Left cardiac atrium (tissue), 4 donors: ENCODE results near the gene MYO1F. TPM values are rescaled to one million over a fixed set of nuclear protein-coding genes. Genes with fewer than 3 reads are reported as not detected.
"Not testable (repeated sequence)": the region's sequence is repeated elsewhere in the genome, so short reads cannot be mapped to it uniquely, and the experiment has no call there.

Source experiments
- ATAC-seq, 2 donors: fragments of 200-7000 bp; cut with Tn5 transposase; one replicate each; pipeline ENCODE4 v1.9.1; 2020; ENCODE audit warnings: mild to moderate bottlenecking in 2 of 2, moderate library complexity in 2 of 2
- DNase-seq: peaks from one replicate; pipeline ENCODE4 v3.0.0-alpha.2; 2020
- intact Hi-C, 2 donors: fragments of 100-400 bp; cut with DNase I; formaldehyde crosslinking; loops; one replicate each; pipeline versions ENCODE4 v1.14.1 to v1.15.1; 2022 to 2023
- total RNA-seq, 2 donors: library from RNA; stranded (reverse); fragmentation: NEBNext Ultra II Directional; extraction: Animal tissue kit (Norgen Biotek cat#: 25700); gene quantifications; one replicate each; pipeline ENCODE4 v1.2.1, GENCODE V29; 2021
- donor health status: DM: no; HTN: yes; CAD: no.
- donor health status: DM: no; HTN: yes; CAD: no; lungs with severe emphysema.
- donor health status: DM: yes; HTN: yes; CAD: no.
- donor health status: Dilated cardiomyopathy.

MYO1F gene
- total RNA-seq, 2 donors from 2014 or later: 13.2 to 19.5 TPM

- ATAC-seq (no peak), DNase-seq (no peak)
- intact Hi-C loops: no loop called here
Observed at GRCh38 chr19:8573316-8573715, 3.9 kb downstream of the MYO1F start.

GRCh38 chr19:8571006-8571411 lies 6.2 kb downstream of the MYO1F start:
- ATAC-seq (peak; percentile 40 to 45), DNase-seq (peak; percentile 51)
- intact Hi-C loops: no loop called here

GRCh38 chr19:8569066-8569771 lies 8.0 kb downstream of the MYO1F start:
- DNase-seq (peak; percentile 36), ATAC-seq (peak; percentile 69 to 78)
- intact Hi-C loops: no loop called here

- intact Hi-C loops: no loop called here
- peak; percentile 36 to 75 for ATAC-seq
Observed at GRCh38 chr19:8567522-8568172, 9.6 kb downstream of the MYO1F start.

GRCh38 chr19:8566855-8567254 lies 10.4 kb downstream of the MYO1F start:
- no peak for ATAC-seq

More at GRCh38 chr19:8567522-8568172, 9.6 kb downstream of the MYO1F start:
- DNase-seq: peak; percentile 47

DNA sequence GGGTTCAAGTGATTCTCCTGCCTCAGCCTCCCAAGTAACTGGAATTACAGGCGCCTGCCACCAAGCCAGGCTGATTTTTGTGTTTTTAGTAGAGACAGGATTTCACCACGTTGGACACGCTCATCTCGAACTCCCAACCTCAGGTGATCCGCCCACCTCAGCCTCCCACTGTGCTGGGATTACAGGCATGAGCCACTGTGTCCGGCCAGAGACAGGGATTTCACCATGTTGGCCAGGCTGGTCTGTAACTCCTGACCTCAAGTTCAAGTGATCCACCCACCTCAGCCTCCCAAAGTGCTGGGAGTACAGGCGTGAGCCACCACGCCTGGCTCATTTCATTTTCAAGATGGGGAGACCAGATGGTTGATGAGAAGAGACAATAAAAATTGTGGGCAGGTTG lies 12.4 kb downstream of the MYO1F start:
- intact Hi-C loops, ATAC-seq: not testable (repeated sequence)

More at GRCh38 chr19:8566855-8567254, 10.4 kb downstream of the MYO1F start:
- intact Hi-C loops: no loop called here
- no peak for DNase-seq

GRCh38 chr19:8561075-8561764 lies 16.0 kb downstream of the MYO1F start:
- intact Hi-C loops: no loop called here
- ATAC-seq (no peak), DNase-seq (no peak)

More for the DNA sequence above, 12.4 kb downstream of the MYO1F start:
- not testable (repeated sequence) for DNase-seq

DNA sequence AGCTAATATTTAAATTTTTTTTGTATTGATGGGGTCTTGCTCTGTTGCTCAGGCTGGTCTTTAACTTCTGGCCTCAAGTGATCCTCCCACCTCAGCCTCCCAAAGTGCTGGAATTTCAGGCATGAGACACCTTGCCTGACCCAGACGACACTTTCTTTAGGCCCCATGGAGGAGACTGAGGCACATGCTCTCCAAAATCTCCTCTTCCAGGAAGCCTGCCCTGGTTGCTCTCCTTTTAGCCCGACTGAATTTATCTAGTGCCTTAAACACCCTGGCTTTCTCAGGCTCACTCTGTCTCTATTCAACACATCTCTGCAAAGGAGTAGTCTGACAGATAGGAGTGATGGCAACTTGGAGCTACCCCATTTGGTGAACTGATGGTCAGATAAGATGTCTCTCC lies 18.9 kb downstream of the MYO1F start:
- ATAC-seq: no peak
- DNase-seq: no peak
- intact Hi-C loops: no loop called here

GRCh38 chr19:8557642-8558238 lies 19.5 kb downstream of the MYO1F start:
- DNase-seq (no peak), ATAC-seq (peak in 1 of 2 donors; percentile 65)
- intact Hi-C loops: no loop called here

GRCh38 chr19:8553729-8554128 lies 23.5 kb downstream of the MYO1F start:
- intact Hi-C loops, ATAC-seq, DNase-seq: not testable (repeated sequence)

DNA sequence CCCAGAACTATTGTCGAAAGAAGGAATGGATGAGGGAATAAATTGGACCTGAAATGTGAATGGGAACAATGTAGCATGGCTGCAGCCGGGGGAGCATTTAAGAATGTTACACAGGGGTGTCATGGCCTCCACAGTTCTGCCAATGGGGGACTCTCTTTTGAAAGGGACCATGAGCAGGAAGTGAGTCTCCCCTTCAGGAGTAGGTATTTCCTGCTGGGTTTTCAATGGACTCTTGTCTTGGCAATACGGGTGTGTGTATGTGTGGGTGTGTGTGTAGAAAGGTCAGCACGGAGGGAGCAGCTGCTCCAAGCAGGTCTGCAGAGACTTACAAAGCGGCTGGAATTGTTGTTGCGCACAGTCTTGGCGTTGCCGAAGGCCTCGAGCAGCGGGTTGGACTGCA lies 24.4 kb downstream of the MYO1F start:
- DNase-seq (no peak), ATAC-seq (no peak)
- intact Hi-C loops: no loop called here

GRCh38 chr19:8550070-8550469 lies 27.2 kb downstream of the MYO1F start:
- DNase-seq: no peak
- intact Hi-C loops: no loop called here
- no peak for ATAC-seq

- intact Hi-C loops: no loop called here
- ATAC-seq (no peak), DNase-seq (no peak)
Observed at GRCh38 chr19:8545743-8546142, 31.5 kb downstream of the MYO1F start.

GRCh38 chr19:8544168-8544567 lies 33.1 kb downstream of the MYO1F start:
- DNase-seq (no peak), ATAC-seq (no peak)
- intact Hi-C loops: no loop called here

DNA sequence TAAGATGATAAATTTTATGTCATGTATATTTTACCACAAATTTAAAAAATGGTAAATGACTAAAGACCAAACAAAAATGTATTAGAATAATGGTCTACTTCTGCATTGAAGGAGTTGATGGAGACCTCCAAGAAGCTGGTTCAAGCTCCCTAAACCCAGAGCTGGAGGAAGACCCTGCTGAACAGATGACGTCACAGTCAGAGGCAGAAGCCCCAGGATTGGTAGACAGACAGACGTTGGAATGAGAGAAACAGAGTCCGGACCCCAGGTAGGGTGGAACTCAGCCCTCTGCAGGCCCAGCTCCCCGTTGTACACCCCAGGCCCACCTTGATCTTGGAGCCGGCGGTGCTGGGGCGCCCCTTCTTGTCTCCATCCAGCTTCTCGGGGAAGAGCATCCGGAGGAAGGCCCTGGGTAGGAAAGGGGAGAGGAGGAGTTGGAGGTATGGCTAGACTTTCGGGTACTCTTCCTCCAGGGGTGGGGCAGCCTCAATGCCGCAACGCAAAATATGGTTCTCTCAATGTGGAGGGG lies 37.6 kb downstream of the MYO1F start:
- ATAC-seq: no peak
- DNase-seq: no peak
- intact Hi-C loops: no loop called here

DNA sequence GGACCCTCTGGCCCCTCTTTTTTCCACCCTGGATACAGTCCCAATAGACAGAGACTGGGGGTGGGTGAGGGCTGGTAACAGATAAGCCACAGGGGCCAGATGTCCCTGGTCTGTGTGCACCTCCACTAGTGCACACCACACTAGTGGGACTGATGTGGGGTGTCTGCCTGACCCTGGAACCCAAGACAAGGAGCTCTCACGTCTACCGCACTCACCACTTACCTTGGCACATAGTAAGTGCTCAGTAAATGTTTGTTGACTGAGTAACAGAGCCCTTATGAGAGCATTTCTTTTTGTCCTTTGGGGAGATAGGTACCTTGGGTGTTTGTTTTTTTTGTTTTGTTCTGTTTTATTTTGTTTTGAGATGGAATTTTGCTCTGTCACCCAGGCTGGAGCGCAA lies 40.1 kb downstream of the MYO1F start:
- intact Hi-C loops: no loop called here
- ATAC-seq (no peak), DNase-seq (no peak)

- no peak for DNase-seq
- no peak for ATAC-seq
- intact Hi-C loops: no loop called here
Observed at GRCh38 chr19:8536282-8536681, 41.0 kb downstream of the MYO1F start.

DNA sequence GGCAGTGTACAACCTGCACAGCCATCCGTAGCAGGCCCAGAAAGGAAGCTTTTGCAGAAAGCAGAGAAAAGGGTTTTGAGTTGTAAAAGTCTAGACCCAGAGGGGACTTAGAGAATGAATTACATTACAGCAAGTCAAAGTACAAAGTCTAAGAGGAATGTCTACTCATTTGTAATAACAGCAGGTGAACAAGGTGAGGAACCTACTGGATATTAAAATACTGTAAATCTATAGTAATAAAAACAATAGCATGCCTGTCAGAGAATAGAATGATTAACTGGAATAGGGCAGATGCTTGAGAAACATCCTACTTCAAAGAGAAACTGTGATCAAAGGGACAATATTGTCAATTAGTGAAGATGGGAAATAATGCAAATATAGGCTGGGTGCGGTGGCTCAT lies 45.0 kb downstream of the MYO1F start:
- ATAC-seq (no peak), DNase-seq (no peak)
- intact Hi-C loops: no loop called here

- intact Hi-C loops: no loop called here
- ATAC-seq (no peak), DNase-seq (no peak)
Observed at GRCh38 chr19:8531470-8531869, 45.8 kb downstream of the MYO1F start.
